DMS114 treated with DMSO at 0.1 percent for 48 hours (cell line): ENCODE data around the gene RSPO3.

ENCODE experiments used
- DNase-seq: peaks from one replicate; lab custom pipeline; 2025; ENCODE audit not compliant: unreplicated experiment; lab: John Stamatoyannopoulos, UW

RSPO3 gene

DNA sequence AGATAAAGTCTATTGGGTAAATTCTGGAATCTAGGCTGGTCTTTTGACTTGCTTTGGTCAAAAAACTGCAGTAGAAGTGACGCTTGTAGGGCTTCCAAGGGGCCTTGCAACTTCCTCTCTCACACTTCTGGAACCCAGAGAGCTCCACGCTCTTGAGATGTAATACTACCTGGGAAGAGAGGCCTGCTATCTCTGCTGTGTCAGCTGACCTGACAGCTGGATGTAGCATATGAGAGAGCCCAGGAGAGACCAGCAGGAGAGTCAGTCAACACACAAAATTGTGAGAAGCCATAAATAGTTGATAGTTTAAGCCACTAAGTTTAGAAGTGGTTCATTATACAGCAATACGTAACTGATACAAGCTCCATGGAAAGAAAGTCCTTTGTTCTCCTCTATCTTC is 7.8 kb upstream of the RSPO3 start:
- no peak for DNase-seq

- DNase-seq = no peak
Observed at GRCh38 chr6:127111526-127111925, 6.9 kb upstream of the RSPO3 start.

DNA sequence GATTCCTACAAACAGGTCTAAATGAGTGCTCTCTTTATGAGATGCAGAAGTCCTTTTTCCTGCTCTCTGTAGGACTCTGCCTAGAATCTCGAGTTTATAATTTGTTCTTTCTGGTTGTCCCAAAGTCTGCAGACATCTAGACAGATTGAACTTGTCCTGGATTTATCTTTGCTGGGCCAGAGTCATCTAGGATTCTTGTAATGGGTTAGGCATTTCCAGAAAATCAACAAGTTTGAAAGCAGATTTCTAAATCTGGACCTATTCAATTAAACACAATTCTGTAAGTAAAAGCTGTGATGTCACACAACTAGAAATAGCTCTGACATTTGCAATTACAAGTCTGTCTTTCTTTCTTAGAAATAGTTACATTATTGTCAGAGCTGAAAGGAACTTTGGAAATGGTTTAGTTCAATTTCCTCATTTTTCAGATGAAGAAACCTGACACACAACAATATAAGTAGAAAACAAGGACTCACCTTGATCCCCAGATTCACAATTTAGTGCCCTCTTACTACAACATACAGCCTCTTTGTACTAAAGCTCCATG is 4.2 kb upstream of the RSPO3 start:
- DNase-seq = no peak

DNA sequence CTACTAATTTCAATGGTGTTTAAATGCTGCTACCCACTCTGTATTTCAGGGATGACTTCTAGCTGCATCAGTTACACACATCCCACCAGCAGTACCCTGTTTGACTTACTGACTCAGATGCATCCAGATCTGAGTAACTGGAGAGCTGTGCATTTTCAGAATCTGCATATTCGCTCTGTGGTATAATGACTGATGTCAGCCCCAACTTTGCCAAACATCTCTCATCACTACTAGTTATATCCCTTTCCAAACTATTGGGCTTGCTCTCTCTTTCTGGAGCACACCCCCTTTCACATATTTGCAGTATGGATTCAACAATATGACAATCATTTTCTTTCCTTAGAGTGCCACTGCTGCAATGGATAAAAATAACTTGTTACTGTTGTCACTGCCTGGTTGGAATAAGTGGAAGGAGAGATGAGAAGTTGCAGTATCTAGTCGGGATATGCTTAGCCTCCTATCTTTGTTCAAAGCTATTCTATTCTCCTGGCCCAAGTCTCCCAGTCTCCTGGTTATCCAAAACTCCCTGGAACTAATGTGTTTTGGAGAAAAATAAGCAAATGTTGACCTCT is 3.3 kb upstream of the RSPO3 start:
- DNase-seq = no peak

DNA sequence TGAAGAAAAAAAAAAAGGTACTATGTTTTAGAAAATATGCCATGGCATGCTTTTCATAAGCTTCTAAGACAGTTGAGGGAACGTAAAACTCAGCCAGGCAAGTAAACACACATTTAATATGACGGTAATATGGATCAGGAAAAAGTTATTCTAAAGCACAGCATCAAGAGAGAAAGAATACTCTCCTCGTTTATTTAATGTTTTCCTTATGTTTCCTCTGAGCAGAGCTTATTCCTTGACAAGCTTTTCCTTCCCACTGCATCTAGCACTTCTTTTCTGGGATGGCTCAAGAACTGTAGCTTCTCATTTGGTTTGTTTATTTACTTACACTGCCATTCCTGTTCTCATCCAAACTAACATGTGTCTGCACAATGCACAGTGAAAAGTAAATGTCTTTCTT is 2.7 kb upstream of the RSPO3 start:
- no peak for DNase-seq

DNA sequence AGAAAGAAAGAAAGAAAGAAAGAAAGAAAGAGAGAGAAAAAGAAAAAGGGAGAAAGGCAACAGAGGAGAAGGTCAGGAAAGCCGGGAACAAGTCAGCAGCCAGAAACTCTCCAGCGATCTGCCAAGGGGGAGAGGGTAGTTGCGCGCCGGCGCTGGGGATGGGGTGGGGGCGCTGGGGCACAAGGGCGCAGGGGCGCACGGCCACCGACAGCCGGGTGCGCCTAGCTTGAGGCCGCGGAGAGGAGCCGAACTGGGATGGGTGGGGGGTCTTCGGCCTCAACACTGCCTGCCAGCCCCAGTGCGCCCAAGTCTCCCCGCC is 533 bp upstream of the RSPO3 start:
- no peak for DNase-seq

GRCh38 chr6:127119102-127120022 is 891 bp downstream of the RSPO3 start:
- no peak for DNase-seq

DNA sequence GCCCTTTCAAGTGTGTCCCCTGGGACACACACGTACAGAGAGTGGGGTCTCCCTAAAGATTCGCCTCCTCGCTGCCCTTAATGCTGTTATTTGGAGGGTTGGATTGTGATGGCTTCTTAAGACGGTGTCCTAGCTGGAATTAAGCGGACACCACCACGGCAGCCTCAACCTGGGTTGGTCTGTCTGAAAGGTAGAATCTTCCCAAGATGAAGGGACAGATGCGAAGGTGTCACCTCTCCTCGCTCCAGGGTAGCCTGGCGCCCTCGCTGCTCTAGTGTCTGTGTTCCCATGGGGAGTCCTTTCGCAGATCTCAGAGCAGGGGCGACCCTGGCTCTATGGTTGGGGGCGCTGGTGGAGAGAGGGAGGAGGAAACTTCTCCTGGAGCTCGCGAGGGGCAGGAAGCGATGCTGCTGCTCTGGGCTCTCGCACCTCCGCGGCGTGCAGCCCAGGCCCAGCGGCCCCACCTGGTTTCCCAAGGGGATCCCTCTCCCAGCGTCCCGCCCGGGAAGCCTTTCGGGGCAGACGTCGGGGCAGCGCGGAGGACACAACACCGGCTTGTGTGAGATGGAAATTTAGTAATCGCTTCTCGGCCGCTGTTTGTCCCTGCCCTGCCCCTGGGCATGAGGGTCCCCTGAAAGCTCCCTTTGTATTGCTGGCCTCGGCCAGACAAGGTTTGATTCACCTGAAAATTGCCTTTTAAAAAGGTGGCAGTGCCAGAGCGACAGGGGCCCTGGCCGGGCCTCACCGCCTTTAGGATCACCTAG is 1.7 kb downstream of the RSPO3 start:
- DNase-seq = no peak

- DNase-seq = peak; percentile 44
Observed at GRCh38 chr6:127120787-127121636, 2.5 kb downstream of the RSPO3 start.

DNA sequence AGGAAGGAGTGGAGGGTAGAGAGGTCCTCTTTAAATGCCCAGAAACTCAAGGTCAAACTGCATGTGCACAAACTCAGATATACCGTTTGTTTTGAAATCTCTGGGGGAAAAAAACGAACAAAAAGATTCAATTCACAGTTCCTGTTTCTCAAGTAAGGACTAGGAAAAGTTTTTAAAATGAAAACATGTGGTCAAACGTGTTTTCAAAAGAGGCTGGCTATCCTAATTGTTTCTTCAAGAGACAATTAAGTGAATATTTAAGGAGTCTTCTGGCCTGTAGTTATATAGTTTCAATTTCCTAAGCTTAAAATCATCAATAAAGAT is 3.1 kb downstream of the RSPO3 start:
- DNase-seq = no peak

- no peak for DNase-seq
Observed at GRCh38 chr6:127124172-127124571, 5.7 kb downstream of the RSPO3 start.

- no peak for DNase-seq
Observed at GRCh38 chr6:127124680-127125079, 6.2 kb downstream of the RSPO3 start.

DNA sequence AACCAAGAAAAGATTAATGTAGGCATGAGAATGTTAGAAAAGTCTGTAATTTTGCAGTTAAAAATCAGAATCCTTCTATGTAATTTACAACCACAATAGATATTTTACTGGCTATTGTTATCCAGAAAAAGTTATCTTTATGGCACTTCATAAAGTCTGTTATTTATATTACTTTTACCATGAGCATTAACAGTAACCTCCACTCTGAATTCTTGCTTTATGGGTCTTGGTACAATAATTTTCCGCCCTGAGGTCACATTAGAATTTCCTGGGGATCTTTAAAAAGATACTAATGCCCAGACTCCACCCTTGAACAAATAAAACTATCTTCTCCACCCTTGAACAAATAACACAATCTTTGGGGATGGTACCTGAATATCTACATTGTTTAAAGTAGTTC is 9.6 kb downstream of the RSPO3 start:
- no peak for DNase-seq

GRCh38 chr6:127129251-127129650 is 10.8 kb downstream of the RSPO3 start:
- DNase-seq = no peak

GRCh38 chr6:127131275-127131674 is 12.8 kb downstream of the RSPO3 start:
- no peak for DNase-seq

- no peak for DNase-seq
Observed at GRCh38 chr6:127131772-127132376, 13.4 kb downstream of the RSPO3 start.

GRCh38 chr6:127134136-127134535 is 15.7 kb downstream of the RSPO3 start:
- no peak for DNase-seq

GRCh38 chr6:127136786-127137185 is 18.3 kb downstream of the RSPO3 start:
- DNase-seq = no peak

GRCh38 chr6:127146932-127147331 is 28.5 kb downstream of the RSPO3 start:
- DNase-seq = no peak

DNA sequence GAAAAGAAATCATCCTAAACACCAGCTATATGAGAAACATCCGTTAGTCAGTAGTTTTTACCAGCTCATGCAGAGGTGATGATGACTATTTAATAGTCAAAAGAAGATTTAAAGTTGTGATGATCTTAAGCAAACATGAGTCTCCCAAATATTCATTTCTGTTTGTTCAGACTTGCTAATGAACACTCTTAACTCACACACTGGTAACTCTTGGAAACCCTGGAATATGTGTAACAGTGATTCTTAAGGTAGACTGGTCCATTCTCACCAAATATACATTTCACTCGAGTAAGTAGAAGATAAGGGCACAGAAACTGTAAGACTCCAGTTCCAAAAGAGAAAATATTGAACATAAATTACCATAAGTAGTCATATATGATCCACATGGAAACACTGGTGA is 29.1 kb downstream of the RSPO3 start:
- DNase-seq = no peak

GRCh38 chr6:127148511-127148910 is 30.0 kb downstream of the RSPO3 start:
- no peak for DNase-seq
